CD14-positive monocyte (primary cell): ENCODE results near the gene PRKG2. TPM values are rescaled to one million over a fixed set of nuclear protein-coding genes. Genes with fewer than 3 reads are reported as not detected.

ENCODE experiments used
- DNase-seq, 3 donors: peaks; one replicate each; pipeline ENCODE4 v3.0.0-alpha.2; 2011 to 2022
- H2AFZ ChIP-seq: 2 replicates; pipeline ENCODE4 v1.6.0; 2012; ENCODE audit warnings: mild to moderate bottlenecking, low read depth, low read length, inconsistent platforms; ENCODE audit not compliant: insufficient read depth, poor library complexity, severe bottlenecking
- H3K27ac ChIP-seq, 2 donors: 1 replicate in 1 of 2; 2 replicates in 1 of 2; pipeline ENCODE4 v1.5.1; 2012 to 2013; ENCODE audit warnings: low read length in 2 of 2, control low read depth in 1 of 2, inconsistent platforms in 1 of 2, low read depth in 1 of 2, mild to moderate bottlenecking in 1 of 2
- H3K27me3 ChIP-seq, 2 donors: one replicate each; pipeline versions ENCODE4 v1.6.0 to v1.6.1; 2011 to 2013; ENCODE audit warnings: low read length in 2 of 2; ENCODE audit not compliant: control insufficient read depth in 2 of 2, insufficient read depth in 2 of 2
- H3K36me3 ChIP-seq, 2 donors: replicated peaks in 1 of 2; 1 replicate in 1 of 2; 2 replicates in 1 of 2; pipeline versions ENCODE4 v1.5.1 to v1.6.1; 2012 to 2013; ENCODE audit warnings: low read length in 2 of 2, control low read depth in 1 of 2, inconsistent platforms in 1 of 2, mild to moderate bottlenecking in 1 of 2; ENCODE audit not compliant: insufficient read depth in 2 of 2, control insufficient read depth in 1 of 2
- H3K4me1 ChIP-seq, 2 donors: 1 replicate in 1 of 2; 2 replicates in 1 of 2; pipeline versions ENCODE4 v1.5.1 to v1.6.1; 2012 to 2013; ENCODE audit warnings: low read length in 2 of 2, control low read depth in 1 of 2, inconsistent platforms in 1 of 2, mild to moderate bottlenecking in 1 of 2, moderate library complexity in 1 of 2; ENCODE audit not compliant: insufficient read depth in 2 of 2, control insufficient read depth in 1 of 2
- H3K4me2 ChIP-seq: replicated peaks from 2 replicates; pipeline ENCODE3; 2012; ENCODE audit warnings: low read length, moderate library complexity, mild to moderate bottlenecking; ENCODE audit not compliant: poor library complexity, severe bottlenecking; ENCODE audit errors: extremely low read depth
- H3K4me3 ChIP-seq, 3 experiments: fragments of 200-600 bp in 1 of 3; sonication (generic) in 1 of 3; replicated peaks in 1 of 3; 1 replicate in 2 of 3; 2 replicates in 1 of 3; pipeline ENCODE4 v1.5.1; 2011 to 2013; ENCODE audit warnings: low read length in 3 of 3, mild to moderate bottlenecking in 3 of 3, control low read depth in 2 of 3, low read depth in 2 of 3, inconsistent platforms in 1 of 3, moderate library complexity in 1 of 3
- H3K79me2 ChIP-seq: 2 replicates; pipeline ENCODE4 v1.6.0; 2012; ENCODE audit warnings: mild to moderate bottlenecking, control low read depth, inconsistent platforms, low read length, moderate library complexity; ENCODE audit not compliant: insufficient read depth
- H3K9ac ChIP-seq: 2 replicates; pipeline ENCODE4 v1.6.0; 2017; ENCODE audit warnings: low read length, mild to moderate bottlenecking; ENCODE audit not compliant: insufficient read depth, poor library complexity, severe bottlenecking
- H3K9me3 ChIP-seq, 2 donors: replicated peaks in 1 of 2; 1 replicate in 1 of 2; 2 replicates in 1 of 2; pipeline versions ENCODE4 v1.5.1 to v1.6.1; 2012 to 2013; ENCODE audit warnings: low read length in 2 of 2, control low read depth in 1 of 2; ENCODE audit not compliant: control insufficient read depth in 1 of 2, insufficient read depth in 1 of 2
- H4K20me1 ChIP-seq: 2 replicates; pipeline ENCODE4 v1.6.0; 2012; ENCODE audit warnings: mild to moderate bottlenecking, low read length, control low read depth, moderate library complexity; ENCODE audit not compliant: insufficient read depth
- H3K27ac Mint-ChIP-seq, 7 donors: one replicate each; pipeline ENCODE4 v1.8.0; 2020; ENCODE audit warnings: mild to moderate bottlenecking in 7 of 7, mixed read lengths in 7 of 7, moderate library complexity in 6 of 7, inconsistent platforms in 2 of 7
- H3K27me3 Mint-ChIP-seq, 3 donors: one replicate each; pipeline ENCODE4 v1.8.0; 2021 to 2022; ENCODE audit warnings: low read depth in 3 of 3, mild to moderate bottlenecking in 3 of 3, mixed read lengths in 3 of 3, moderate library complexity in 3 of 3, inconsistent platforms in 1 of 3
- H3K36me3 Mint-ChIP-seq, 2 donors: one replicate each; pipeline ENCODE4 v1.8.0; 2020; ENCODE audit warnings: mixed read lengths in 2 of 2, inconsistent platforms in 1 of 2, mild to moderate bottlenecking in 1 of 2
- H3K4me1 Mint-ChIP-seq: one replicate; pipeline ENCODE4 v1.8.0; 2020; ENCODE audit warnings: mild to moderate bottlenecking, mixed read lengths
- H3K4me3 Mint-ChIP-seq, 2 donors: one replicate each; pipeline ENCODE4 v1.8.0; 2020; ENCODE audit warnings: mild to moderate bottlenecking in 2 of 2, mixed read lengths in 2 of 2, moderate library complexity in 1 of 2
- H3K9me3 Mint-ChIP-seq, 7 donors: one replicate each; pipeline ENCODE4 v1.8.0; 2020 to 2022; ENCODE audit warnings: mixed read lengths in 7 of 7, mild to moderate bottlenecking in 6 of 7, moderate library complexity in 6 of 7, inconsistent platforms in 2 of 7
- WGBS: methylation state at CpG from one replicate; pipeline ENCODE4 v1.1.5; 2013; ENCODE audit warnings: missing lambda C conversion rate; ENCODE audit not compliant: insufficient coverage; 5-methylcytosine and 5-hydroxymethylcytosine counted together
- intact Hi-C, 2 donors: fragments of 100-400 bp; cut with micrococcal nuclease; formaldehyde crosslinking; loops; one replicate each; pipeline versions ENCODE4 v1.15.0 to v1.15.1; 2023
- polyA minus RNA-seq: library from RNA; depleted of rRNA, polyadenylated mRNA; stranded (reverse); fragments of >200 nt; gene quantifications from 2 replicates; pipeline ENCODE4 v1.2.3, GENCODE V29; 2012
- polyA plus RNA-seq, 3 donors: library from polyadenylated mRNA; depleted of rRNA in 1 of 3; unstranded in 2 of 3; stranded (reverse) in 1 of 3; fragments of 300-500 nt in 2 of 3; fragments of >200 nt in 1 of 3; fragmentation: Illumina TruSeq in 2 of 3; gene quantifications; 1 replicate in 2 of 3; 2 replicates in 1 of 3; pipeline ENCODE4 v1.2.3, GENCODE V29; 2012 to 2021
- total RNA-seq, 12 experiments: library from RNA in 1 of 12; stranded (reverse) in 1 of 12; fragments of 120-200 nt in 1 of 12; gene quantifications; one replicate each; pipeline ENCODE4 v1.2.4 and lab custom pipeline; 2013 to 2026; ENCODE audit warnings: mixed read lengths in 6 of 12, inconsistent platforms in 1 of 12
- TF ChIP-seq, protein P1 (sequence below): fragments of 200-600 bp; IDR thresholded peaks from one replicate; pipeline ENCODE4 v1.8.0; 2022; ENCODE audit warnings: antibody characterized with exemption, mild to moderate bottlenecking

PRKG2 gene, protein sequence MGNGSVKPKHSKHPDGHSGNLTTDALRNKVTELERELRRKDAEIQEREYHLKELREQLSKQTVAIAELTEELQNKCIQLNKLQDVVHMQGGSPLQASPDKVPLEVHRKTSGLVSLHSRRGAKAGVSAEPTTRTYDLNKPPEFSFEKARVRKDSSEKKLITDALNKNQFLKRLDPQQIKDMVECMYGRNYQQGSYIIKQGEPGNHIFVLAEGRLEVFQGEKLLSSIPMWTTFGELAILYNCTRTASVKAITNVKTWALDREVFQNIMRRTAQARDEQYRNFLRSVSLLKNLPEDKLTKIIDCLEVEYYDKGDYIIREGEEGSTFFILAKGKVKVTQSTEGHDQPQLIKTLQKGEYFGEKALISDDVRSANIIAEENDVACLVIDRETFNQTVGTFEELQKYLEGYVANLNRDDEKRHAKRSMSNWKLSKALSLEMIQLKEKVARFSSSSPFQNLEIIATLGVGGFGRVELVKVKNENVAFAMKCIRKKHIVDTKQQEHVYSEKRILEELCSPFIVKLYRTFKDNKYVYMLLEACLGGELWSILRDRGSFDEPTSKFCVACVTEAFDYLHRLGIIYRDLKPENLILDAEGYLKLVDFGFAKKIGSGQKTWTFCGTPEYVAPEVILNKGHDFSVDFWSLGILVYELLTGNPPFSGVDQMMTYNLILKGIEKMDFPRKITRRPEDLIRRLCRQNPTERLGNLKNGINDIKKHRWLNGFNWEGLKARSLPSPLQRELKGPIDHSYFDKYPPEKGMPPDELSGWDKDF
- 0.02 TPM for total RNA-seq (2013)
- under 1 TPM in 1 of 3 donors, not detected in 2; 0.10 TPM for polyA plus RNA-seq
- polyA minus RNA-seq = not detected in 2 replicates
- total RNA-seq (lab: John Stamatoyannopoulos, UW) = 0.05 to 3.0 (median 0.12) reads per million in 11 experiments

DNA sequence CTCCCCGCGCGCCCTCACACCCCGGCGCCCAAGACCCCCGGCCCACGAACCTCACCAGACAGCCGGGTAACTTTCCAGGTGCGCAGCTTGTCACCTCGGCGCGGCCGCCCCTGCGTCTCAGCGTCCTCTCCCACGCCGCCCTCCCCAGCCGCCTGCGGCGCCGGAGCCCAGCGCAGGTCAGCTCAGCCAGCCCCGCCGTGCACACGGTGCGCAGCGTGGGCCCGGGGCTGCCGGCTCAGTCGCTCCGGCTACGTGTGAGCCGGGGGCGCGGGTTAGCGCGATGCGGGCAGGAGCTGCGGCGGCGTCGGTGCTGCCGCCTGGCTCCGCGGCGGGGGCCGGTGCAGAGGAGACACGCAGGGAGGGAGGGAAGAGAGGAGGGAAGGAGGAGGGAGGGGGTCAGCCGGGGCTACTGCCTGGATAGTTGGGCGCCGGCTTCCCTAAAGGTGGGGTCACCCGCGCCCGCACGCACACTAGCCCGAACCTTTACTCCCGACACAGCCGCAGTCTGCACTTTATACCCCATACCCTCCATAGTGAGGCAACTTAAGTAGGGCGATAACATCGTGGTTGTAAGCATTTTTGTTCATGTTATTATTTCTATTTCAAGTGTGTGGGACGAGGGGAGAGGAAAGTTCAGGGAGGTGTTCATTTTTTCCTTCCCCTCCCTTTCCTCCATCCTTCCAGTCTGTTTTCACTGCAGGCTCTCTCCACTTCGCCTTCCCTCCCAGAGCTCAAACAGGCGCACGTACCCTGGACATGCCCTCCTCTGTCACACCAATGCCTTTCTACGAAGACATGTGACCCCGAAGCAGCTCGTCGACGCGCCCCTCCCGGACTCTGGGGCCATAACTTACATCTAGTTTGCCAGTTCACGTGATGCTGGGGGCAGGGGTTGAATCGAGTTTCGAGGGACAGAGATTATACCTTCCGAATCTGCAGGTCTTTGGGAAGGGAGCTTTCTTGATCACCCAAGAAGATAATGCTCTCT, at the start of gene PRKG2:
TSS of gene PRKG2 (minus strand) at position 342 of the 988 bp plus-strand sequence. CDS start 10,175 bp downstream, outside the sequence.
- DNase-seq = no peak
- peaks cover 11% of the 10 kb centered on the region for H3K4me1 Mint-ChIP-seq
- H3K4me1 ChIP-seq = peaks cover 0 to 7% of the 10 kb centered on the region in 2 donors
- H4K20me1 ChIP-seq = no peaks in the 10 kb centered on the region
- H2AFZ ChIP-seq = no peak within 1 kb of the TSS
- peaks cover 19 to 40% (median 19%) of the 10 kb centered on the region in 3 donors for H3K27me3 Mint-ChIP-seq
- peaks cover under 1 to 13% (median 6%) of the 10 kb centered on the region in 7 donors for H3K9me3 Mint-ChIP-seq
- H3K27ac Mint-ChIP-seq = no peak within 1 kb of the TSS
- H3K4me2 ChIP-seq = peak within 1 kb of the TSS; percentile 38
- peaks cover 0 to 9% of the 10 kb centered on the region in 2 donors for H3K9me3 ChIP-seq
- H3K36me3 ChIP-seq = no peaks in the 10 kb centered on the region
- no peaks in the 10 kb centered on the region for H3K36me3 Mint-ChIP-seq
- H3K27me3 ChIP-seq = peaks cover 55 to 68% of the 10 kb centered on the region in 2 donors
- WGBS = under 1% methylated on average over 55 of the region's 75 CpGs
- peak within 1 kb of the TSS in 1 of 2 donors; percentile 90 for H3K4me3 Mint-ChIP-seq
- no peak within 1 kb of the TSS for H3K27ac ChIP-seq
- TF ChIP-seq, protein P1, sequence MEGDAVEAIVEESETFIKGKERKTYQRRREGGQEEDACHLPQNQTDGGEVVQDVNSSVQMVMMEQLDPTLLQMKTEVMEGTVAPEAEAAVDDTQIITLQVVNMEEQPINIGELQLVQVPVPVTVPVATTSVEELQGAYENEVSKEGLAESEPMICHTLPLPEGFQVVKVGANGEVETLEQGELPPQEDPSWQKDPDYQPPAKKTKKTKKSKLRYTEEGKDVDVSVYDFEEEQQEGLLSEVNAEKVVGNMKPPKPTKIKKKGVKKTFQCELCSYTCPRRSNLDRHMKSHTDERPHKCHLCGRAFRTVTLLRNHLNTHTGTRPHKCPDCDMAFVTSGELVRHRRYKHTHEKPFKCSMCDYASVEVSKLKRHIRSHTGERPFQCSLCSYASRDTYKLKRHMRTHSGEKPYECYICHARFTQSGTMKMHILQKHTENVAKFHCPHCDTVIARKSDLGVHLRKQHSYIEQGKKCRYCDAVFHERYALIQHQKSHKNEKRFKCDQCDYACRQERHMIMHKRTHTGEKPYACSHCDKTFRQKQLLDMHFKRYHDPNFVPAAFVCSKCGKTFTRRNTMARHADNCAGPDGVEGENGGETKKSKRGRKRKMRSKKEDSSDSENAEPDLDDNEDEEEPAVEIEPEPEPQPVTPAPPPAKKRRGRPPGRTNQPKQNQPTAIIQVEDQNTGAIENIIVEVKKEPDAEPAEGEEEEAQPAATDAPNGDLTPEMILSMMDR = no peak
- H3K79me2 ChIP-seq = no peaks in the 10 kb centered on the region
- no peak within 1 kb of the TSS for H3K9ac ChIP-seq
- H3K4me3 ChIP-seq = peak within 1 kb of the TSS in 1 of 3 experiments; percentile 22
- intact Hi-C loops = no loop called here
